GM18861 (cell line): Measurements from ENCODE around the gene IARS1.

Source experiments
- ATAC-seq: cut with Tn5 transposase; IDR thresholded peaks from one replicate; pipeline ENCODE4 v1.9.1; 2021; ENCODE audit not compliant: unreplicated experiment

IARS1 gene

GRCh38 chr9:92295827-92296258 lies 2.3 kb upstream of the IARS1 start:
- no peak for ATAC-seq

GRCh38 chr9:92295240-92295790 lies 1.8 kb upstream of the IARS1 start:
- no peak for ATAC-seq

GRCh38 chr9:92294297-92294676 lies 790 bp upstream of the IARS1 start:
- ATAC-seq, result no peak

- no peak for ATAC-seq
Observed at GRCh38 chr9:92293075-92293354, 482 bp downstream of the IARS1 start.

GRCh38 chr9:92292338-92293074 lies 991 bp downstream of the IARS1 start:
- no peak for ATAC-seq

GRCh38 chr9:92291577-92291976 lies 1.9 kb downstream of the IARS1 start:
- no peak for ATAC-seq

GRCh38 chr9:92290785-92291429 lies 2.6 kb downstream of the IARS1 start:
- no peak for ATAC-seq

GRCh38 chr9:92289708-92290390 lies 3.6 kb downstream of the IARS1 start:
- no peak for ATAC-seq

- ATAC-seq, result no peak
Observed at GRCh38 chr9:92279302-92279701, 14.2 kb downstream of the IARS1 start.

- no peak for ATAC-seq
Observed at GRCh38 chr9:92278110-92278509, 15.4 kb downstream of the IARS1 start.

- ATAC-seq, result no peak
Observed at GRCh38 chr9:92276331-92277032, 17.0 kb downstream of the IARS1 start.

GRCh38 chr9:92275541-92275940 lies 18.0 kb downstream of the IARS1 start:
- ATAC-seq, result no peak

GRCh38 chr9:92270511-92270910 lies 23.0 kb downstream of the IARS1 start:
- ATAC-seq, result no peak

- no peak for ATAC-seq
Observed at GRCh38 chr9:92266486-92266885, 27.0 kb downstream of the IARS1 start.

- ATAC-seq, result no peak
Observed at GRCh38 chr9:92265154-92265553, 28.3 kb downstream of the IARS1 start.

GRCh38 chr9:92263131-92263530 lies 30.4 kb downstream of the IARS1 start:
- ATAC-seq, result no peak

- ATAC-seq, result no peak
Observed at GRCh38 chr9:92257327-92257726, 36.2 kb downstream of the IARS1 start.

GRCh38 chr9:92254381-92255337 lies 38.8 kb downstream of the IARS1 start:
- ATAC-seq, result no peak

GRCh38 chr9:92253656-92254055 lies 39.8 kb downstream of the IARS1 start:
- no peak for ATAC-seq

- no peak for ATAC-seq
Observed at GRCh38 chr9:92247981-92248380, 45.5 kb downstream of the IARS1 start.
